DND-41 (cell line): ENCODE results near the gene FAS.

Source experiments
- ATAC-seq: fragments of 200-7000 bp; cut with Tn5 transposase; 3 replicates; pipeline ENCODE4 v1.9.1; 2021; ENCODE audit warnings: low read depth; ENCODE audit not compliant: insufficient read depth
- DNase-seq: peaks from one replicate; pipeline ENCODE4 v3.0.0-alpha.2; 2020
- H2AFZ ChIP-seq: 2 replicates; pipeline ENCODE4 v1.6.0; 2012; ENCODE audit warnings: low read depth, low read length
- H3K27ac ChIP-seq: 2 replicates; pipeline ENCODE4 v1.5.1; 2012; ENCODE audit warnings: low read length, inconsistent platforms
- H3K27me3 ChIP-seq: fragments of 200-600 bp; sonication (generic); 2 replicates; pipeline ENCODE4 v1.6.0; 2012; ENCODE audit warnings: low read length, mild to moderate bottlenecking, inconsistent platforms; ENCODE audit not compliant: insufficient read depth, poor library complexity
- H3K36me3 ChIP-seq: 2 replicates; pipeline ENCODE4 v1.5.1; 2012; ENCODE audit warnings: low read length, inconsistent platforms; ENCODE audit not compliant: insufficient read depth
- H3K4me1 ChIP-seq: 2 replicates; pipeline ENCODE4 v1.5.1; 2012; ENCODE audit warnings: mild to moderate bottlenecking, low read length; ENCODE audit not compliant: insufficient read depth
- H3K4me2 ChIP-seq: 2 replicates; pipeline ENCODE4 v1.6.0; 2012; ENCODE audit warnings: mild to moderate bottlenecking, moderate library complexity, low read length, inconsistent platforms; ENCODE audit not compliant: insufficient read depth
- H3K4me3 ChIP-seq, 2 experiments: fragments of 200-600 bp in 1 of 2; shearing (Covaris generic) in 1 of 2; 2 replicates each; pipeline ENCODE4 v1.5.1; 2012 to 2016; ENCODE audit warnings: inconsistent platforms in 2 of 2, low read length in 2 of 2, mild to moderate bottlenecking in 2 of 2, low read depth in 1 of 2, moderate library complexity in 1 of 2
- H3K79me2 ChIP-seq: 2 replicates; pipeline ENCODE4 v1.6.0; 2012; ENCODE audit warnings: low read length, inconsistent platforms; ENCODE audit not compliant: insufficient read depth
- H3K9ac ChIP-seq: 2 replicates; pipeline ENCODE4 v1.6.0; 2012; ENCODE audit warnings: low read depth, mild to moderate bottlenecking, inconsistent platforms, low read length, moderate library complexity
- H3K9me3 ChIP-seq: 2 replicates; pipeline ENCODE4 v1.5.1; 2012; ENCODE audit warnings: low read length, moderate library complexity, mild to moderate bottlenecking, inconsistent platforms; ENCODE audit not compliant: insufficient read depth, severe bottlenecking
- H4K20me1 ChIP-seq: 2 replicates; pipeline ENCODE4 v1.6.0; 2012; ENCODE audit warnings: low read length; ENCODE audit not compliant: insufficient read depth
- EZH2 ChIP-seq: IDR thresholded peaks from 3 replicates; pipeline ENCODE4 v1.6.1; 2012; ENCODE audit warnings: borderline replicate concordance, low read depth, mild to moderate bottlenecking, moderate library complexity, low read length, inconsistent platforms; ENCODE audit not compliant: severe bottlenecking
- TF ChIP-seq, protein P1 (sequence below): IDR thresholded peaks from 2 replicates; pipeline ENCODE4 v1.5.1; 2012; ENCODE audit warnings: borderline replicate concordance, low read length, moderate library complexity, mild to moderate bottlenecking; ENCODE audit not compliant: poor library complexity, severe bottlenecking; ENCODE audit errors: extremely low read depth

The FAS gene

DNA sequence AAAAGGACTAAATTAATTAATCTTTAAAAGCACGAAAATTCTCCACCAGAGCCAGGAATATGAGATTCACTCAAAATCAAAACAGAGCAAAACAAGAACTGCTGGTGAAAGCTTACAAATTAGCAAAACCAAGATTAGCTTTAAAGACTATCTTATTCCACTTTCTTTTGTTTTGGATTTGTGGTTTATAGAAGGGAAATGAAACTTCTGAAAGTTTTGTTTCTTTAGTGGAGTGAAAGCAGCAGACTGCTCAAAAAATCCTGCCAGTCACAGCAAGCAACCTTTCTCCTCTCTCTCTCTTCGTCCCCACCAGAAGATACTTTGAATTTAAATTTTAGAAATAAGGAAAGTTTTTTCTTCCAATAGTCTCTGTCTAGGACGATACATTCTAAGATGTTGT is 45.8 kb upstream of the FAS start:
- no peak overlapping the region for H2AFZ ChIP-seq
- no peak for DNase-seq
- H3K27ac ChIP-seq, result no peak overlapping the region
- TF ChIP-seq EZH2, result no peak
- TF ChIP-seq, protein P1, sequence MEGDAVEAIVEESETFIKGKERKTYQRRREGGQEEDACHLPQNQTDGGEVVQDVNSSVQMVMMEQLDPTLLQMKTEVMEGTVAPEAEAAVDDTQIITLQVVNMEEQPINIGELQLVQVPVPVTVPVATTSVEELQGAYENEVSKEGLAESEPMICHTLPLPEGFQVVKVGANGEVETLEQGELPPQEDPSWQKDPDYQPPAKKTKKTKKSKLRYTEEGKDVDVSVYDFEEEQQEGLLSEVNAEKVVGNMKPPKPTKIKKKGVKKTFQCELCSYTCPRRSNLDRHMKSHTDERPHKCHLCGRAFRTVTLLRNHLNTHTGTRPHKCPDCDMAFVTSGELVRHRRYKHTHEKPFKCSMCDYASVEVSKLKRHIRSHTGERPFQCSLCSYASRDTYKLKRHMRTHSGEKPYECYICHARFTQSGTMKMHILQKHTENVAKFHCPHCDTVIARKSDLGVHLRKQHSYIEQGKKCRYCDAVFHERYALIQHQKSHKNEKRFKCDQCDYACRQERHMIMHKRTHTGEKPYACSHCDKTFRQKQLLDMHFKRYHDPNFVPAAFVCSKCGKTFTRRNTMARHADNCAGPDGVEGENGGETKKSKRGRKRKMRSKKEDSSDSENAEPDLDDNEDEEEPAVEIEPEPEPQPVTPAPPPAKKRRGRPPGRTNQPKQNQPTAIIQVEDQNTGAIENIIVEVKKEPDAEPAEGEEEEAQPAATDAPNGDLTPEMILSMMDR, result no peak
- H3K36me3 ChIP-seq, result 0 out of 2 replicates have a peak, but pooled peaks cover 3% of the 10 kb centered on the region
- no peaks in the 10 kb centered on the region for H3K27me3 ChIP-seq
- no peaks in the 10 kb centered on the region for H3K9me3 ChIP-seq
- H3K9ac ChIP-seq, result no peak overlapping the region
- no peak for ATAC-seq
- H3K4me2 ChIP-seq, result no peak overlapping the region
- no peaks in the 10 kb centered on the region for H4K20me1 ChIP-seq
- H3K79me2 ChIP-seq, result no peaks in the 10 kb centered on the region
- H3K4me3 ChIP-seq, result no peak overlapping the region
- no peaks in the 10 kb centered on the region for H3K4me1 ChIP-seq

DNA sequence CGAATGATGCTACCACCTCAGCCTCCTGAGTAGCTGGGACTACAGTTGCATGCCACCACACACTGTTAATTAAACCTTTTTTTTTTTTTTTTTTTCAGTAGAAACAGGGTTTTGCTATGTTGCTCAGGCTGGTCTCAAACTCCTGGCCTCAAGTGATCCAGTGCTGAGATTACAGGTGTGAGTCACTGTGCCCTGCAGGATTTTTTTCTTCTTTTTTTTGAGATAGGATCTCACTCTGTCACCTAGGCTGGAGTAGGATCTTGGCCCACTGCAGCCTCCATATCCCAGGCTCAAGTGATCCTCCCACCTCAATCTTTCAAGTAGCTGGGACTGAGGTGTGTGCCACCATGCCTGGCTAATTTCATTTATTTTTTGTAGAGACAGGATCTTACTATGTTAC is 44.4 kb upstream of the FAS start:
- Histone ChIP-seq H3K9ac (no peak overlapping the region), H2AFZ (no peak overlapping the region), H3K9me3 (no peaks in the 10 kb centered on the region), H3K27ac (no peak overlapping the region), H3K36me3 (0 out of 2 replicates have a peak, but pooled peaks cover under 1% of the 10 kb centered on the region), H3K4me3 (no peak overlapping the region), H3K4me2 (no peak overlapping the region), H3K4me1 (no peaks in the 10 kb centered on the region), H3K79me2 (no peaks in the 10 kb centered on the region), H3K27me3 (no peaks in the 10 kb centered on the region), H4K20me1 (no peaks in the 10 kb centered on the region)
- DNase-seq (no peak), ATAC-seq (no peak)
- no peak for TF ChIP-seq EZH2
- TF ChIP-seq, protein P1, result no peak

DNA sequence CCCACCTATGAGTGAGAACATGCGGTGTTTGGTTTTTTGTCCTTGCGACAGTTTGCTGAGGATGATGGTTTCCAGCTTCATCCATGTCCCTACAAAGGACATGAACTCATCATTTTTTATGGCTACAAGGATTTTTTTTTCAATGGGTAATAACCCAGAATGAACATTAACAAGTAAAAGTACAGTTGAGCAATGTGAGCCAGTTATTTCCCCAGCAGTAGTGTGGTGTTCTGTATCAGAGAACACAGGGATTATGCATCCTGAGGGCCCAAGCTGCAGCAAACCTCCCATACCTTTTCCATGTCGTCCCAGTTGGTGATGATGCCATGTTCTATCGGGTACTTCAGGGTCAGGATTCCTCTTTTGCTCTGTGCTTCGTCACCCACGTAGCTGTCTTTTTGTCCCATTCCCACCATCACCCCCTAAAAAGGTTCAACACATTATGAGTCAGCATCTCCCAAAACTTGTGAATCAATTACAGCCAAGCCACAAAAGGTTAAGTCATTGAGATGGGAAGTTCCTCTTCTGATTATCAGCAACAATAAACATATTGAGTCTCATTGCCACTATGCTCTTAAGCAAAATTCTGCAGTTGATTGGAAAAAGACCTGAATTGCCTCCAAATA is 43.5 kb upstream of the FAS start:
- Histone ChIP-seq H3K27ac (no peak overlapping the region), H3K9ac (no peak overlapping the region), H3K4me2 (no peak overlapping the region), H2AFZ (no peak overlapping the region), H3K27me3 (no peaks in the 10 kb centered on the region), H3K9me3 (no peaks in the 10 kb centered on the region), H4K20me1 (no peaks in the 10 kb centered on the region), H3K4me1 (no peaks in the 10 kb centered on the region), H3K4me3 (no peak overlapping the region), H3K36me3 (no peaks in the 10 kb centered on the region), H3K79me2 (no peaks in the 10 kb centered on the region)
- TF ChIP-seq EZH2, result no peak
- TF ChIP-seq, protein P1, result no peak
- DNase-seq (no peak), ATAC-seq (no peak)
